ENCODE results near the gene NPAS3. TPM values are rescaled to one million over a fixed set of nuclear protein-coding genes. Genes with fewer than 3 reads are reported as not detected.

NPAS3 gene
- total RNA-seq, 1 donor from 2014 or later, result 4.9 TPM

DNA sequence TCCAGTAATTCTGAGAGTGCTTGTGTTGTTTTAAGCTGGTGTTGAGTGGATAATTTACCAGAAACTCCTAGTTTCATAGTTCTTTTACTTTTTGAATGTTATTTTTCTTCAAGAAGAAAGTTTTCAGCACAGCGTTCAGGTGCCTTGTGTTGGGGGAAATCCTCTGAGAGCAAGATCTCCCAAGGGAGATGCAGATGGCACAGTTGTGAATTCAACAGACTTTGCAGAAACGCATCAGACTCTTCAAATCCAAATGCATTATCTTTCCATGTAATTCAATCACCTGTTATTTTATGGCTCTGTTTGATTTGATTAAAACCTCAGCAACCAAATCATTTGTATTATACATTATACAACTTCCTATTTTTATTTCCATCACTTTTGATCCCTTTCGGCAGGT, 572.3 kb downstream of the NPAS3 start:
- intact Hi-C loops (cut with DNase I), result no loop called here
- no peak for DNase-seq (ENCODE audit: low spot score)

DNA sequence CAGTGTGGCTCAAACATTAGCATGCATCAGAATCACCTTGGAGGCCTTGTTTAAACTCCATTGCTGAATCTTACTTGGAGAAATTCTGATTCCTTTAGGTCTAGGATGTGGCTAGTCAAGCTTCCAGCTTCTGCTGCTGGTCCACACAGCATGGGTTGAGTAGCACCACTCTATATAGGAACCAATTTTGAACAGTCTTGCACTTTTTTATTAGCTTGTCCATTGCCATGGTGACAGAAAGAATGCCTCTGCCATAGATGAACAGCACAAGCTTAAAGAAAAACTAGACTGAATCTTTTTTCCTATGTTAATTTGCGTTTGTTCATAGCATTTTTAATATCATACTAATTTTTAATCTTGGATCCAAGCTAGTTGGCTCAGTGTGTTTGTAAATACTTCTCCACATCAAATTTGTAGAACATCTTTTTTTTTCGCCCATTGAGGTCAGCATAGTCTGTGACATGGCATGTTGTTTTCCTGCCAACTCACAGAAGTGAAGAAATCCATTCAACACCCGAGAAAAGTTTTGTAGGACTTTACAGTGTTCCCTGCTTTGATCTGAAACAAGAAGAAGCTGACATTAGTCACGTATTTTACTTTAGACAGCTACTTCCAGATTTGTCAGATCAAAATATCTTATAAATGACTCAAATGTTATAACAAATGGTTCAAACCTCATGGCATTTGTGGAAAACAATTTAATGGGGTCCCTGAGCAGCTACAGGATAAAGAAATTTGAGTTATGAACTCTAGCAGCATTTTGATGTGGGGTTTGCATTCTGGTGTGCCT, 573.4 kb downstream of the NPAS3 start:
- DNase-seq (ENCODE audit: low spot score), result no peak
- intact Hi-C loops (cut with DNase I), result no loop called here

DNA sequence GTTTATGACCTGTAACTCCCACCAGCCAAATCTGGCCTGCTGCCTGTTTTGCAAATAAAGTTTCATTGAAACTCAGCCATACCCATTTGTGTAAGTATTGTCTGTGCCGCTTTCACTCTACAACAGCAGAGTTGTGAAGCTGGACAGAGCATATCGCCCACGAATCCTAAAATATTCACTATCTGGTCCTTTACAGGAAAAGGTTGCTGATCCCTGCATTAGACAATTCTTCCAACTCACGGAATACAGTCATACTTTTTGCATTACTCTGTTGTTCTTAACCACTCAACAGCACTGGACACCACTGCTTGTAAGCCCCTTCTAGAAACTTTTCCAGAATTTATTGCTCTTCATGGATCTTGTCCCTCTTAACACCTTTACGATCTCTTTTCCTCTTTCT, 576.8 kb downstream of the NPAS3 start:
- intact Hi-C loops (cut with DNase I), result no loop called here
- DNase-seq (ENCODE audit: low spot score), result no peak

DNA sequence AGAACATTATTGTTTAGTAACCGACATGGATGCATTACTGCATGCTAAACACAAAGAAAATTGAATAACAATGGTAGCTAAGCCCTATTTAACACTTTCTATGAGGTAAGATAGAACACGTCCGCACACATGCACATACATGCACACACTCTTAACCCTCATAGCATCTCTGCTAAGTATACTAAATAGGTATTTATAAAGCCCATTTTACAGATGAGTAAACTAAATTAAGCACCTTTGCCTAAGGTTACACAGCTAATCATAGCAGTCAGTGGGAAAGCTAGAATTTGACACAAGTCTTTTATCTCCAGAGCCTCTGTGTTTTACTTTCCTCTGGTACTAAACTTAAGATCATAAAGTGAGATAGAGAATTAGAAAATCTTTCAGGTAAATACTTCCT, 577.2 kb downstream of the NPAS3 start:
- intact Hi-C loops (cut with DNase I), result no loop called here
- DNase-seq (ENCODE audit: low spot score), result no peak

DNA sequence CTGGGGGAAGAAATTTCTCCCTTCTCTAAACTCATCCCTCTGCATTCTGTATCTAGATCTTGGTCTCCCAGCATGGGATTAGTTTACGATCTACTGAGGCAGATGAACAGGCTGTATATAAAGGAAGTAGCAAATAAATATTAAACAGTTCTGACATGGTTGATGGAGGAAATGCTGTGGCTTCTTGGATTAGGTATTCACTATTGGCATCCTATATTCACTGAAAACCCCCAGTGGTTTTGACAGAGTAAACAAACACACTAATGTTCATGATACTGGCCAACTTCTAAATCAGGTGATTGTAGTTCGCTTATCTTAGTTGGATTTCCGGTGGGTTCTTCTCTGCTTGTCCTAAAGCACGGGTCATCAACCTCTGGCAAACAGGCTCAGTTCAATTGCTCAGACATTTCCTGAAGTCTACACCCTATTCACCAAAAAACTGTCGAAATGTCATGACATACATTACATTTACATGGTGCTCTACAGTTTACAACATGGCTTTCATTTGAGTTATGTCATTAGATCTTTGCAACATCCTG, 578.3 kb downstream of the NPAS3 start:
- no peak for DNase-seq (ENCODE audit: low spot score)
- intact Hi-C loops (cut with DNase I), result no loop called here

DNA sequence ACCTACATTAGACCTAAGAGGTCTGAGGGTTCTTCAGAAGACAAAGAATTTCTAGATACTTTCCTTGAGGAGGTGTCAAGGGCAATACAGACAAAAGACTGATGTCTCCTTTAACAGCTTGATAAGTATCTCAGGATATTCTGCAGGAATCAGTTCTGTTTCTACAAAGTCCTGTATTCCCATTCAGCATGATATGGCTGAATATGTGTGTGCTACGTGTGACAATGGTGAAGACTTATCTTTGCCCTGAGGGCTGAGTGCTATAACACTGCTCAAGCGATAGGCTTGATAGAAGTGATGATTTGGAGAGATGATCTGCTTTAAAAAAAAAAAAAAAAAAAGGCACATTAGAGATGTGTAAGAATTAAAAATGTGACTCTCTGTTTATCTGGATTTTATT, 582.5 kb downstream of the NPAS3 start:
- intact Hi-C loops (cut with DNase I), result no loop called here
- DNase-seq (ENCODE audit: low spot score), result no peak

DNA sequence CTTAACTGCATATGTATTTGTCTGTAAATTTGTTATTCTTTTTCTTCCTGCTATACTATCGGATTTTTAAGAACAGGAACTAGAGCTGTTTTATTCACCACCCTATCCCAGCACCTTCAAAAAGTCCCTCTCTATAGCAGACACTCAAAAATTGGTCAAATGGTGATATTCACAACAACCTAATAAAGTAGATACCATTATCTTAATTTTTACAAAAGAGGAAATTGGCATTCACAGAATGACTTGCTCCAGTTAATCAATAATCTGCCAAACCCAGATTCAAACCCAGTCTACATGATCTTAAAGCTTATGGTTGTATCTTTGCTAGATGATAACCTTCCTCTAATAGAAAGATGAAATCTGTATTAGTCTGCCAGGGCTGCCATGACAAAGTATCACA, 585.6 kb downstream of the NPAS3 start:
- intact Hi-C loops (cut with DNase I), result no loop called here
- no peak for DNase-seq (ENCODE audit: low spot score)

DNA sequence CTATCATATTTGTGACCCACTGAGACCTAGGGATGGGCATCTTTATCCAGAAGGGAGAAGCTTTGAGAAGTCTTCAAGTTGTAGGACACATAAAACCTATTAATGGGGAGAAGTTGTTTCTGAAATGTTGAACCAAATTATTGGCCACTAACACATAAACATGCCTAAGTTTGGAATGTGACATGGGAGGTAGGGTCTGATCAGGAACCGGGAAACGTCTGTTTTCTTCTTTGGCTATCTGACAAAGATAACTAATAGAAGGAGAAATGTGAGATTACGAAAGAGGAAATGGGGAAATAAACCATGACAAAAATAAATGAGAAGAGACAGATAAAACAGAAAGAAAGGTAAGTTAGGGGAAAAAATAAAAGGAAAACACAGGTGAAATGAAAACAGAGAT, 586.9 kb downstream of the NPAS3 start:
- intact Hi-C loops (cut with DNase I), result no loop called here
- DNase-seq (ENCODE audit: low spot score), result no peak

DNA sequence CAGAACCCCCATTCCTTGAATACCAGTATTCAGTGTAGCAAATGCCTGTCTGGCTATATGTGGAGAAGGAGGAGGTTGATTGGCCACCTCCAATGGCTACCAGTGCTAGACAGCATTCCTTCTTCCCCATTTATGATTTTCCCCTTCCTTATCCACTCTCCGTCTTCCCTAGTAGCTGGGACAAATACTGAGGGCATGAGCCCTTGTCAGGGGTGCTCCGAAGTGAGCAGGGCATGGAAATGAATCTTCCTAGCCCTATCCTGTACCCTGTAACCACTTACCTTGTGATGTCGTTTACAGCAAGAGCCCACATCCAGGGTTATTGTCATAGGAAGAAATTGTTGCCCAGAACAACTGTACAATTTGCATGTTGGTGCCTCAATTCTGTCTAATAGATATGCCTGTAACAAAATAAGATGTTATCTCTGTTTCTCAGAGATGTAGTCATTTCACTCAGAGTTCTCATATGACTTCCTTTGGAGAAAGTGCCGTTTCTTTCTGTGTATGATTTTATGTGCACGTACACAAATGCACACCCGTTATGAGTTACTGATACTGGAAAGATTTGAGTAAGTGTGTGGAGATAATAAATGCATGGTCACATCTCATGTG, 588.5 kb downstream of the NPAS3 start:
- no peak for DNase-seq (ENCODE audit: low spot score)
- intact Hi-C loops (cut with DNase I), result no loop called here

DNA sequence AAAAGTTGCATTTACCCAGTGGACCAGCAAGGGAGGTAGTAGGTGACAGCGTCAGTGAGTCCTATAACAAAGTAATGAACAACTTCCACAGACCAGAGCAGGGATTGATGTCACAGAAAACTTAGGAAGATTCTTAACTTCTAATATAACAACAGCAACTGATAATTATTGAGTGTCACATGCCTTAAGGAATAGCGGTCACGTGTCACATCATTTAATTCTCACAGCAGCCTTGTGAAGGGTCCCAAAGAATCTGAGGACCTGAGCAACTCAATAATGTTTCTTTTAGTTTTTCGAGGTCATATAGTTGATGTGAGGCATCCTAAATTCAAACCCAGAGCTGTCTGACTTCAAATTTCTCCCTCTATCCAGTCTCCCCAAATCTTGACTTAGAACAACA, 590.0 kb downstream of the NPAS3 start:
- no peak for DNase-seq (ENCODE audit: low spot score)
- intact Hi-C loops (cut with DNase I), result no loop called here

DNA sequence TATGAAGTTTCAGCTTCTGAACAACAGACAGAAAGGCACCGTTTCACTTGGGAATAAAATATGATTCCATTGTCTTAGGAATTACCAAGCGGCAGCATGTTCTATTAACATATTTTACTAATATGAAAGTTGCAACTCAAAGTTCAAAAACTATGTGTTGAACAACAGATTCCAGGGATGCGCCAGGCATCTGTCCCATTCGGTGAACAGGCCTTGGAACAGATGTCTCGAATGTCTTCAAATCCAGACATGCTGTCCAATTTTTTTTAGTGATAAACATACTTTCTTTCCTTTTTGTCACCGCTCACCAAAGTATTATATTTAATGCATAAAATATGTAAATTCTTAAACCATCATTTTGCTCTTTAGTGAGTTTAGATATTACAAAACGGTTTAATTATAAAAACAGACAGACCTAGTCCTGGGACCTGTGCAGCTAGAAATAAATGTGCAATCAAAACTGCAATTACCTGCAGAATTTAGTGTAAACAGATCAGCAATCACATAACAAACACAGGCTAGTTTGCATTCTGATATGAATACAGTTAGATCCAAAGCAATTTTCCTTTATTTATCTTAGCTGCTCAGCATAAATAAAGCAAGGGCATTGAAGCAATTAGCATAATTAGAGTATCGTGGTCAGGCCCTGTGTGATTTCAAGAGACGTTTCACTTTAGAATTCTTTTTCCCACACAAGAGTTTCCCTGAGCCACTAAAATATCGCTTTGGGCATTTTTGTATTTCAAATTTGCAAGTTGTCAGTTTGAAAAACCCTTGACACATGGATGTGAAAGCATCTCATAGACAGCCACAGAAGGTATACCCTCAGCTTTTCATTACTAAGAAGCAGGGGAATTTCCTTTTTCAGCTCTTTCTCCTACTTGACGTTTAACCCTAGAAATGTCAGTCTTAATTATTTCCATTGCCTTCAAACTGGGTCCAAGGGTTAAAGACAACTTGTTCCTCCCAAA, 591.4 kb downstream of the NPAS3 start:
- intact Hi-C loops (cut with DNase I), result no loop called here
- no peak for DNase-seq (ENCODE audit: low spot score)

DNA sequence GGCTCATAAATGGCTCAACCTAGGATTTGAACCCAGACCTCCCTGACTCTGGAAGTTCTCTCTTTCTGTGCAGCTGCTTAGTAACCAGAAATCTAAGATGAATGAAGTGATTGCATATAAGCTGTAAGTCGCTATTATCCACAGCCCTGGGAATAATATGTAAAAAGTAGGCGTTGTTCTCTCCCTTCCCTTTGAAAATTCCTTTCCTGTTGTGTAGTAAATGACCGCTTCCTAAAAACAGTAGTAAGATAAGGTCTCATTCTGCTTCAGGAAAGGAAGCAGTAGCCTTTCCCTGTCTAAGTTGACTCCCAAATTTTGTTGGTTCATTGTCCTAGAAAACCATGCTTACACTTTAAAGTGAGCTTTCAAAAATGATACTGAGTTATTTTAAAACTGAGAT, 593.9 kb downstream of the NPAS3 start:
- no peak for DNase-seq (ENCODE audit: low spot score)
- intact Hi-C loops (cut with DNase I), result no loop called here

DNA sequence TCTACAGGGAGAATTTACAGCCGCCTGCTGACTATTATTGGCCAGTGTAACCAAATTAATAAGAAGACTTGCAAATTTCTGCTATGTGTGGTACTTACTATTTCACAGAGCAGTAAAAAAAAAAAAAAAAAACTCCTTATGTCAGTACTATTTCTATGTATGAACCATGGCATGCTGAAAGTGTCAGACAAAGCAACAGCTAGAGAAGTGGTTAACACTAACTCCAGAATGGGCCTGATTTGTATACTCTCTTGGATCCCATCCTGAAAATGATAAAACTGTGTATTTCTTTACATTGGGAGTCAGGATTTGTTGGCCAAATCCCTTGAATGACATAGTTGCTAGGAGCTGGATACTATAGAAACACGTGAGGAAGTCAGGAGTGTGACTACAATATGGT, 595.4 kb downstream of the NPAS3 start:
- no peak for DNase-seq (ENCODE audit: low spot score)
- intact Hi-C loops (cut with DNase I), result no loop called here

DNA sequence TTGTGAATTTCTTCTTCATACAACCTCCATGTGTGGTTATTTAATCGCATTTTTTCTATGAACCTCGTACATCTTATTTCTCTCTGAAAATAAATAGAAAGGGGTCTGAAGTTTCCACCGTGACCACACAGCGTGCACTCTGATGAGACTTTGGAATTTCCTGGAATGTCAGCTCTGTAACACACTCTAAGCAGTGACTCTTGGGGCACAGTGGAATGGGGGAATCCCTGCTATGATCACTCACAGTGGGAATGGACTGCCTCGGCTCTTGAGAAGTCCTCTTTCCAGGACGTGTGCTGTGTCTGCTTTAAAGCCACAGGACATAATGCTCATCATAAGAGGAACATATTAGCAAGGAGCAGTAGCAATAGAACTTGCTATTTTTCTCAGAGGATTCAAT, 596.0 kb downstream of the NPAS3 start:
- no peak for DNase-seq (ENCODE audit: low spot score)
- intact Hi-C loops (cut with DNase I), result no loop called here

DNA sequence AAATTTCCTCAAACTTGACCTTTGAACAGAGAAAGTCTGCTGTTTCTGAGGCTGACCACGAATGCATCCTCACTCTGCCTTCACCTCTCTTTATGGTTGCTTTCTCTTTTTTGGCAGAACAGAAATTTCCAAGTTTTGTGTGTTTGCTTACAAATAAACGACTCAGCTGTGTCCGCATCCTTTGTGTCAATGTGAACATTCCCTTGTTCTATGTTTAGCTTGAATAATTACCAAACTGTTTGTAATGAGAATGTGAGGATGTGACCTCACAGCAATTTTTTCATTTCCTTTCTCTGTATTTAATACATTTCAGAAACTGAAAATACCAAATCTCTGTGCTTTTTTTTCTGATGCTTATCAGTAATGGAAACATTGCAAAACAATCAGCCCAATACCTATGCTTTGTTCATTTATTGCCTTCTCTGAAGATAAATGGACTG, 601.3 kb downstream of the NPAS3 start:
- no peak for DNase-seq (ENCODE audit: low spot score)
- intact Hi-C loops (cut with DNase I), result no loop called here

DNA sequence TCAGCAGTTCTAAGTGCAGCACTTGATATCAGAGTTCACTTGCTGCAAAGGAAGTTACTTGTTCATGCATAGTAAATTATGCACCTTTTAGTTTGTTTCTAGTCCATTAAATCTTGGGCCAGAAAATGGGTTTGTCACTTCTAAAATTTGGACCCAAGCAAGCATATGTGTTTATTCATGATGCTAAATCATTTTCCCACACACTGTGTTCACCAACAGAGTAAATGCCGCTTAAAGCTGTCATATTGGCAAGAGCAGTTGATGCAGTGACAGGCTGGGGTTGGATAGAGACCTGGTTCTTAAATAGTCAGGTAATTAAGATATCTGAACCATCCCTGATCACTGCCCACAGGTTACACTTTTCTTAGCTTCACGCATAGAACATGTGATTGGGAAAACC, 602.5 kb downstream of the NPAS3 start:
- intact Hi-C loops (cut with DNase I), result no loop called here
- DNase-seq (ENCODE audit: low spot score), result no peak

DNA sequence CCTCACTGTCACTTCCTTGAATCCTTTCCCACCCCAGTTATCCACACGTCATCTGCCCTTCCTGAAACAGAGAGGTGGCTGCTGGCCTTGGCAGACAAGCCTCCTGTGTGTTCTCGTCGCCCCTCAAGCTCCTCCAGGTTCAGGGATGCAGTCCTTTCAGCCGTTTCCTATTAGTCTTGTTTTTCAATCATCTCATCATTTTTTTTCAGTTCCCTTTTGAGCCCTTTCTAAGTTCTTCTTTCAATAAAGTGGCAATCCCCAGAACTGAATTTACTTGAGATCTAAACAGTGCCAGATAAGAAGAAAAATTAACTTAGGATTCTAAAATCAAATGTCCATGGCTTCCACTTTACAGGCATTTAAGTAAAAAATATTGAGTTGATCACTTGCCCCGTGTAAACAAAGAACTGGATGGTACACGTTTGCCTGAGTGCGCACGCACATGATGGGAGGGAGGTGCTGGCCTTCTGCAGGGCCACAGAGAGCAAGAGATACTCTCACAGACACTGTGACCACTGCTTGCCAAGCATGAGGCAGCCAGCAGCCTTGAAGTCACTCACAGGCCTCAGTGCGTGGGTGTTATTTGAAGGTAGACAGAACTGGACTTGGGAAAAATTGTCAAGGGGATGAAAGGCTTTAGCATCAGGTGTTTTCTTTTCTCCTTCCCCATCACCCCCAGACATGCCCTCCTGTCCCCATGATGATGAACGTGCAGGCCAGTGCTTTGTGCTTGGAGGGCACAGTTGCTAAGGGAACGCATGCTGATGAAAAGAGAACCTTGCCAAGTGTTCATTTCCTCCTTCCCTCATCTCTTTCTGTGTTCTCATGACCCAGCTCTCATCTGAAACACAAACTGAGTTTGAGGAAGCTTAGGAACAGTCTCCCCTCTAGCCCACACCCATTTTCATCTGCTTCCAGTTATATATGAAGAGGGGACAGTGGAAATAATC, 603.9 kb downstream of the NPAS3 start:
- intact Hi-C loops (cut with DNase I), result no loop called here

DNA sequence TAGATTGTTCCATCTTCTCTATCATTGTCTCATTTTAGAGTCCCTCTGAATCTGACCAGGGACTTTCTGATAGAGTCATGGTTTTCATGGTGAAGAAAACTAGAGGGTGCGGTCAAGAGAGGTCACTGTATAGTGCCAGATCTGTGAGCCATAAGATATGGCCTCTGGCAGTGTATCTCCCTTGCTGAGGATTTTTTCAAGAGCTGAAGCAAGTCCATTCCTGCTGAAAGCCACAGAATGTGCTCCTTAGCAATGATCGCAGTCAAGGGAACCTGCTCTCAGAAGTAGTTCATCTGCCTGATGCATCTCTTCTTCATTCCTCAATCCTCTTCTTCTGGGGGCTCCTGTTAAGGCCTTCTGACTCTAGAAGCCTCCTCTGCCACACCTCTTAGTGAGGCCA, 607.0 kb downstream of the NPAS3 start:
- no peak for DNase-seq (ENCODE audit: low spot score)
- intact Hi-C loops (cut with DNase I), result no loop called here

More for the DNA sequence above, 603.9 kb downstream of the NPAS3 start:
- DNase-seq (ENCODE audit: low spot score), result no peak

DNA sequence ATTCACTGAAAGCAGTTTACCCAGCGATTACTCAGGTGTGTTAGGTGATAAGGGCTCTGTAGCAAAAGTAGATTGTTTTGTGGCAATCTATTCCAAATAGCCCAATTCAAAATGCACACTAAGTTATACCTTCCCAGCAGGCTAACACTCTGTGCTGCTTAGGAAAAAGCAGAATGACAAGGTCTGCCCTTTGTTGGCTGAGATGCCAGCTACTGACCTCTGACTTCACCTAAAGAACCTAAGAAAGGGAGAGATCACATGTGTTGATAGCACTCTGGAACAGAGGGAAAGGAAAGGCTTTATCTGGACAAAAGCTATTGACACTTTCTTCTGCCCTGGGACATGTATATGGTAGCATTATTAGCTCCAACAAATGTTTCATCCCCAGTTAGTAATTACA, 609.9 kb downstream of the NPAS3 start:
- DNase-seq (ENCODE audit: low spot score), result no peak
- intact Hi-C loops (cut with DNase I), result no loop called here
